Immature natural killer cell (primary cell): ENCODE measurements around the gene RALGPS2. TPM values are rescaled to one million over a fixed set of nuclear protein-coding genes. Genes with fewer than 3 reads are reported as not detected.
A peak's percentile ranks its signal among the peaks of the same experiment; 100 is the strongest.

Experiments used
- DNase-seq, 3 donors: peaks; one replicate each; pipeline ENCODE4 v3.0.0; 2022; ENCODE audit warnings: mixed read lengths in 1 of 3
- H3K27ac Mint-ChIP-seq, 6 donors: one replicate each; pipeline ENCODE4 v1.8.0; 2020; ENCODE audit warnings: mixed read lengths in 6 of 6, mild to moderate bottlenecking in 5 of 6, inconsistent platforms in 4 of 6, moderate library complexity in 3 of 6
- H3K27me3 Mint-ChIP-seq, 3 donors: one replicate each; pipeline ENCODE4 v1.8.0; 2020 to 2021; ENCODE audit warnings: low read depth in 3 of 3, mild to moderate bottlenecking in 3 of 3, mixed read lengths in 3 of 3, moderate library complexity in 3 of 3, inconsistent platforms in 1 of 3
- H3K36me3 Mint-ChIP-seq, 3 donors: one replicate each; pipeline ENCODE4 v1.8.0; 2020; ENCODE audit warnings: mixed read lengths in 3 of 3, inconsistent platforms in 2 of 3, mild to moderate bottlenecking in 2 of 3
- H3K4me1 Mint-ChIP-seq, 2 donors: one replicate each; pipeline ENCODE4 v1.8.0; 2020; ENCODE audit warnings: inconsistent platforms in 2 of 2, mild to moderate bottlenecking in 2 of 2, mixed read lengths in 2 of 2, moderate library complexity in 1 of 2
- H3K4me3 Mint-ChIP-seq, 5 donors: one replicate each; pipeline ENCODE4 v1.8.0; 2020; ENCODE audit warnings: mild to moderate bottlenecking in 5 of 5, mixed read lengths in 5 of 5, inconsistent platforms in 3 of 5, moderate library complexity in 3 of 5
- H3K9me3 Mint-ChIP-seq, 6 donors: one replicate each; pipeline ENCODE4 v1.8.0; 2020; ENCODE audit warnings: mild to moderate bottlenecking in 6 of 6, mixed read lengths in 6 of 6, inconsistent platforms in 4 of 6, moderate library complexity in 3 of 6
- polyA plus RNA-seq, 3 donors: library from polyadenylated mRNA; unstranded; fragments of 300-500 nt; fragmentation: Illumina TruSeq; gene quantifications; one replicate each; pipeline ENCODE4 v1.2.3, GENCODE V29; 2021

The RALGPS2 gene
- polyA plus RNA-seq, 3 donors from 2014 or later: 4.7 to 7.2 TPM; not detected in 1

DNA sequence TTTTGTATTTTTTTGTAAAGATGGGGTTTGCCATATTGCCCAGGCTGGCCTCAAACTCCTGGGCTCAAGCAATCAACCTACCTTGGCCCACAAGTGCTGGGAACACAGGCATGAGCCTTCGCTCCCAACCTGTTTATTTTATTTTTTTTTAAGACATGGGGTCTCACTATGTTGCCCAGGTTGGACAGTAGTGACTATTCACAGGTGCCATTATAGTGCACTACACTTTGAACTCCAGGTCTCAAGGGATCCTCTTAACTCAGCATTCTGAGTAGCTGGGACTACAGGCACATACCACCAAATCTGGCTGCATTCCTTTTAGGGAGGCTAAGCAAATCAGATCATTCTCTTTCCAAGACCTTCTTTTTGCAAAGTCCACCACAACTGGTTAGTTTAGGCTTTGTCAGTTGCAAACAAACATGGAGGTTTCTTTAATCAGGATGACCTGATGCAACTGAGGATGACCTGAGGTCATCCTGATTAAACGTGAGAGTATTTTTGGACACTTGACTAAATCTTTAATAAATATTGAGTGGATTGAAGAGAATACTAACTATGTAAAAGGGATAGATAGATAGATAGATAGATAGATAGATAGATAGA is 30.0 kb upstream of the RALGPS2 start:
- H3K4me1 Mint-ChIP-seq: no peaks in the 10 kb centered on the region

DNA sequence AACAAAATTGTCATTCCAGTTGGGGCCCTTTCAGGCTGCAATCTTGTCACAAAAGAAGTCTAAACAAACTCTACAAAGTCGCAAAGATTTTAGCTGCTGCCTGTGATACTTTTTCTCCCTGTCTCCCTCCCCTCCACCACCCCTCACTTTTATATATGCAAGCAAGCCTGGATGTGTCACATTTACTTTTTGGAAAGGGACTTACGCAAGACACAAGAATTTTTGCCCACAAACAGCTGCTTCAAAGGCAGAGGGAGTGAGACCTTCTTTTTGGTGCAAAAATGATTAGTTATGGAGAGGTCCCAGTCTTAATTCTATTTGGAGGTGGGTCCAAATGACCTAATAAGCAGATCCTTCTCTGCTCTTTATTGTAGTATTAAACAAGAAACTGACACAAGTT is 22.9 kb upstream of the RALGPS2 start:
- Mint-ChIP-seq H3K4me3 (no peak overlapping the region), H3K9me3 (no peaks in the 10 kb centered on the region), H3K4me1 (no peaks in the 10 kb centered on the region), H3K27ac (no peak overlapping the region), H3K27me3 (peaks cover 2 to 3% (median 2%) of the 10 kb centered on the region in 3 donors), H3K36me3 (no peaks in the 10 kb centered on the region)
- DNase-seq: no peak

More for the DNA sequence above, 30.0 kb upstream of the RALGPS2 start:
- Mint-ChIP-seq H3K36me3 (no peaks in the 10 kb centered on the region), H3K9me3 (no peaks in the 10 kb centered on the region), H3K4me3 (no peak overlapping the region), H3K27me3 (no peaks in the 10 kb centered on the region), H3K27ac (no peak overlapping the region)
- DNase-seq: no peak

DNA sequence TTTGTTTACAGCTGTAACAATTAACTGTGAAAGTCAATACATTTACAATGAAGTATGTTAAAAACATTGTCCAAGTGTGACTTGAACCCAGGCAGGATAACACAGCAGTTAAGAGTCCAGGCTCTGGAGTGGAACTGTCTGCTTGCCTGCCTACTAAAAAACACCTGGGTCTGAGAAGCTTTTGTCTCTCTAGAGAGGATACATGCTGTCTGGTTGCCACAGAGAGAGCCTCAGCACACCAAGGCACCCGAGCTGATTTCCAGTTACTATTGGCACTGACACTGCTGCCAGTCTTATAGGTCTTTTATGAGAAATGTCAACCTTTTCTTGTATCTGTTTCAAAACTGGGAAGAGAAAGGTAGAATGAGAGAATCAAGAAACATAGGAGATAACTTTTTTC is 20.2 kb upstream of the RALGPS2 start:
- no peaks in the 10 kb centered on the region for H3K36me3 Mint-ChIP-seq
- no peak for DNase-seq
- no peak overlapping the region for H3K27ac Mint-ChIP-seq
- no peaks in the 10 kb centered on the region for H3K9me3 Mint-ChIP-seq
- H3K27me3 Mint-ChIP-seq: peaks cover 3 to 5% (median 3%) of the 10 kb centered on the region in 3 donors
- H3K4me3 Mint-ChIP-seq: no peak overlapping the region
- no peaks in the 10 kb centered on the region for H3K4me1 Mint-ChIP-seq

DNA sequence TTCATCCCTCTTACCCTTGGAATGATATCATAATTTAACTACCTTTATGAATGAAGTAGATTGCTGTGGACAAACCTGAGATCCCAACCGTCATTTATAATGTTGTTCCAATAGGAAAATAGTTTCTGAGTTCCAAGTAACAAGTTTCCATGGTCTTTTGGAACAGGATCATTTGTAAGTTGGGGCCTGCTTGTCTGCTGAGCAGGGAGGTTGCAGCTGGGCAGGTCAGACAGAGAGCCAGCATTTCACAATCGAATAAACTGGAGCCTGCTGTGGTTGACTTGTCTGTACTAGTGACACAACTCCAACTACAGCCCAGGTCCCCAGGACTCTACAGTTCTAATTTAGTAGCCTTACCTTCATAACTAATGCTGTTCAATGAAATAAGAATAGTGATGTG is 18.6 kb upstream of the RALGPS2 start:
- H3K27me3 Mint-ChIP-seq: peaks cover 3 to 7% (median 3%) of the 10 kb centered on the region in 3 donors

DNA sequence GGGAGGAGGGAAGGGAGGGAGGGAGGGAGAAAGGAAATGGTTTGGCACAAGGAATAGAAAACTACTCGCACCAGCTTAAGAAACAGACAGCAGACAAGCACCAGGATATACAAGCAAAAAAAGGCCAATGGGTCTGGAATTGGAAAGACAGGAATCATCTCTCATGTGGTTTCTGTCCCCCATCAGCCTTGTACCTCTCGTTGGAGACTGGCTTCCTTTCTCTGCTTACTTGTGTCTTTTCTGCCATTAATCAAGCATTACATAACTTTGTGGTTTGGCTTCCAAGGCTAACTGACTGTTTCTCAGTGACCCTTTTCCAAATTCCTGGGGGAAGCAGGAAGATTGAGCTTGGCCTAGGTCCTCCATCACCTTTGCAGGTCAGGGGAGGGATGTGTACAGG is 11.8 kb upstream of the RALGPS2 start:
- no peak for DNase-seq
- no peak overlapping the region for H3K4me3 Mint-ChIP-seq
- H3K27ac Mint-ChIP-seq: no peak overlapping the region
- no peaks in the 10 kb centered on the region for H3K36me3 Mint-ChIP-seq
- no peaks in the 10 kb centered on the region for H3K4me1 Mint-ChIP-seq
- no peaks in the 10 kb centered on the region for H3K9me3 Mint-ChIP-seq
- peaks cover 1 to 12% (median 2%) of the 10 kb centered on the region in 3 donors for H3K27me3 Mint-ChIP-seq

More for the DNA sequence above, 18.6 kb upstream of the RALGPS2 start:
- Mint-ChIP-seq H3K4me1 (no peaks in the 10 kb centered on the region), H3K9me3 (no peaks in the 10 kb centered on the region), H3K27ac (no peak overlapping the region), H3K4me3 (no peak overlapping the region), H3K36me3 (no peaks in the 10 kb centered on the region)
- no peak for DNase-seq

DNA sequence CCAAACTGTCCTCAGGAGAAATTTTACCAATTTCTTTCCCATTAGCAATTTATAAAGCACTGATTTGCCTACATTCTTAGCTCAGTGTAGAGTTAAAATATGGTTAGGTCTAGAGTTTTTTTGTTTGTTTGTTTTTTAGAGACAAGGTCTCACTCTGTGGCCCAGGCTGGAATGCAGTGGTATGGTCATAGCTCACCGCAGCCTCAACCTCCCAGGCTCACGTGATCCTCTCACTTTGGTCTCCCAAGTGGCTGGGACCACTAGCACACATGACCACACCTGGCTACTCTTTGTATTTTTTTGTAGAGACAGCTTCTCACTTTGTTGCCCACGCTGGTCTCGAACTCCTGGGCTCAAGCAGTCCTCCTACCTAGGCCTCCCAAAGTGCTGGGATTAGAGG is 10.6 kb upstream of the RALGPS2 start:
- Mint-ChIP-seq H3K27me3 (peaks cover 1 to 12% (median 4%) of the 10 kb centered on the region in 3 donors), H3K4me1 (no peaks in the 10 kb centered on the region), H3K36me3 (no peaks in the 10 kb centered on the region), H3K9me3 (no peaks in the 10 kb centered on the region), H3K27ac (no peak overlapping the region), H3K4me3 (no peak overlapping the region)
- DNase-seq: no peak

DNA sequence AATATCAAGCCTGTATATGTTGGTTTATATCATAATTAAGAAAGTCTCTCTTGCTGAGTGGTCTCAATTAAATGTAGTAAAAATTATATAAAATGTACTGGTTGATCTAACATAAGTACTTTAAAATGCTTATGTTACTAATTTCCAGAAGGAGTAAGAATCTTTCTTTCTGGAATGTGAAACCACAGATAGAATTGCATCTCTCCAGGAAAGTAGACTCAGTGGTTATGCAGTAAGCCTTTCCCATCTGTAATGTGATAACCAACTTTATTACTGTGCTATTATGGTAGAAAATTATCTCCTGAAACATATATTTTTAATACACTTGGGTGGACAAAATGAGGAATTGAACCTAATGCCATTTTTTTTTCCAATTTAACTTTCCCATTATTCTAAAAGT is 8.9 kb upstream of the RALGPS2 start:
- H3K27ac Mint-ChIP-seq: no peak overlapping the region
- H3K9me3 Mint-ChIP-seq: no peaks in the 10 kb centered on the region
- no peaks in the 10 kb centered on the region for H3K4me1 Mint-ChIP-seq
- H3K4me3 Mint-ChIP-seq: no peak overlapping the region
- H3K27me3 Mint-ChIP-seq: peaks cover 4 to 7% (median 4%) of the 10 kb centered on the region in 3 donors
- DNase-seq: no peak
- H3K36me3 Mint-ChIP-seq: no peaks in the 10 kb centered on the region

DNA sequence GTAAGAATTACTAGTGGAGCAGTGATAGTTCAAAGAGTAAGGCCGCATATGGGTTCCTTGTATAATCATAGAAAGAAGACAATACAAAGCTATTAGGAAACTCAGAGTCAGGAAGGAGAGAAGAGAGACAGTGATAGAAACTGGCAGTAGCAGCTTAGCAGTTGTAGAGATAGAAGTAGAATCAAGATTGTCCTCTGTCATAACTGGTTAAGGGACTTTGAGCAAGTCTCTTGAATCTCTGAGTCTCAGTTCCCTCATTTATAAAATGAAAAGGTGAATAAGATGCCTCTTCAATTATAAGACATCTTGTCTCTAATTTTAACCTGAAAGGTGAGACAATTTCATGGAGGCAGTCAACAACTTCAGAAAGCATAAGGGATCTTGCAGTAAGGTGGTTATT is 6.5 kb upstream of the RALGPS2 start:
- H3K27me3 Mint-ChIP-seq: peaks cover 4 to 11% (median 4%) of the 10 kb centered on the region in 3 donors
- H3K27ac Mint-ChIP-seq: no peak overlapping the region
- H3K4me3 Mint-ChIP-seq: no peak overlapping the region
- H3K9me3 Mint-ChIP-seq: no peaks in the 10 kb centered on the region
- no peak for DNase-seq
- H3K4me1 Mint-ChIP-seq: no peaks in the 10 kb centered on the region
- no peaks in the 10 kb centered on the region for H3K36me3 Mint-ChIP-seq

DNA sequence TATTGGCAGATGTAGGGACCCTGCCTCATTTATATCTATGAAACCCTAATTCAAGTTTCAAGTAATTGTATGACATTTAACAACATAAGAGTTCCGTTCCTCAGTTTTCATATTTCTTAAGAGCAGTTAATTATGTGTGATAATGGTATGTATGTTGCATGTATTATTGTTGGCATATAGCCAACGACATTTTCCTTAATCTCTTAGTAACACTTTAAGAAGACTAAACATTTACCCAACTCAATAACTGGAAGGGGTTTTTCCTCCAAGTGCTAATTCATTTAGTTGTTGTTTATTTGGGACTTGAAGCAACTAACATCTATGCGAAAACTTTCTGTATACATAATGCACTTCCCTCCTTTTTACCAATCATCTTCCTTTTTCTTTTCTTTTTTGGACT is 1.5 kb upstream of the RALGPS2 start:
- no peaks in the 10 kb centered on the region for H3K36me3 Mint-ChIP-seq
- peak overlapping the region in 1 of 6 donors; percentile 65 for H3K27ac Mint-ChIP-seq
- H3K9me3 Mint-ChIP-seq: no peaks in the 10 kb centered on the region
- peaks cover 7 to 9% (median 7%) of the 10 kb centered on the region in 3 donors for H3K27me3 Mint-ChIP-seq
- DNase-seq: no peak
- H3K4me3 Mint-ChIP-seq: peak overlapping the region in 1 of 5 donors; percentile 91
- H3K4me1 Mint-ChIP-seq: peaks cover 11 to 26% of the 10 kb centered on the region in 2 donors

DNA sequence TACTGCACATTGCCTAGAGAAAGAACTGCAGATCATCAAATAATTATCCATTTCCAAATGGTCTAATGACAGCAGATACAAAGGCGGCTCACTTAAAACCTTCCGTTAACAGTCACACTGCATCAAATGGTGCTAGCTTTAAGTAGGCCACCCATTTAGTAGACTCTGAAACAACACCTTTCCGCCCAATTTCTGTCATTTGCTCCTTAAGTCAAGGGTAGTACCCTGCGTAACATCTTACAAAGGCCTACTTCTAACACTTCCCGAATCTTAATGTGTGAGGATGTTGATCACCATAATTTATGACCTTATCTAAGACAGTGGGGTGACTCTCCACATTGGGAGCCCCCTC is 692 bp upstream of the RALGPS2 start:
- Mint-ChIP-seq H3K9me3 (no peaks in the 10 kb centered on the region), H3K27ac (peak overlapping the region in 4 of 6 donors; percentile 47 to 86 (median 67)), H3K4me1 (peaks cover 11 to 26% of the 10 kb centered on the region in 2 donors), H3K36me3 (no peaks in the 10 kb centered on the region), H3K4me3 (peak overlapping the region; percentile 82 to 91 (median 87)), H3K27me3 (peaks cover 5 to 9% (median 7%) of the 10 kb centered on the region in 3 donors)
- DNase-seq: no peak

DNA sequence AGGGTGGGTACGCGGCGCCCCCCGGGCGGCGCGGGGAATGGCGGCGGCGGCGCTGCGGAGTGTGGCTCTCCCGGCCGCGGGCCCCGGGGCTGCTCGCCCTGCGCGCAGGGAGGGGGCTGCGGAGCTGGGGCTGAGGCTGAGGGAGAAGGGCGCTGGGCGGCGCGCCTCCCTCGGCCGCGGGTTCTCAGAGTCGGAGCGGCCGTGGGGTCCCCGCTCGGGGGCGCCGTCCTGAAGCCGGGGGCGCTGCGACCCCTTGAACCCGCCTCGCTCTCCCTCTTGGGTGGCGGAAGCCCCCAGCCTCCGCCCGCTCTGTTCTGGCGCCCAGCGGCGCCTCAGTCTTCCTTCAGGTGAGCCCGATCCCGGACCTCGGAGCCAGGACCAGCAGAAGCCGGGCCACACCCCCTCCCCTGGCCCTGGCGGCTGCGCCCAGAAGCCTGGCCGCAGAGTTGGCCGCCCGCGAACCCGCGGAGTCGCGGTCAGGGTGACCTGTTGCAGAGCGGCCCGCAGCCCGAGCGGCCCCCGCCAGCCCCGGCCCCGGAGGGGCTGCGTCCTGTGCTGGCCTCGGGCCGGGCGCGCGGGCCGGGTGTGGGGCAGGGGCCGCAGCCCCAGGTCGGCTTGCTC is 532 bp downstream of the RALGPS2 start:
- DNase-seq: peak; percentile 17 to 30 (median 21)
- Mint-ChIP-seq H3K4me3 (peak overlapping the region; percentile 78 to 91 (median 82)), H3K36me3 (no peaks in the 10 kb centered on the region), H3K27me3 (peaks cover 4 to 9% (median 5%) of the 10 kb centered on the region in 3 donors), H3K4me1 (peaks cover 11 to 26% of the 10 kb centered on the region in 2 donors), H3K27ac (peak overlapping the region in 1 of 6 donors; percentile 52), H3K9me3 (peaks cover 0 to 2% (median 0%) of the 10 kb centered on the region in 6 donors)

DNA sequence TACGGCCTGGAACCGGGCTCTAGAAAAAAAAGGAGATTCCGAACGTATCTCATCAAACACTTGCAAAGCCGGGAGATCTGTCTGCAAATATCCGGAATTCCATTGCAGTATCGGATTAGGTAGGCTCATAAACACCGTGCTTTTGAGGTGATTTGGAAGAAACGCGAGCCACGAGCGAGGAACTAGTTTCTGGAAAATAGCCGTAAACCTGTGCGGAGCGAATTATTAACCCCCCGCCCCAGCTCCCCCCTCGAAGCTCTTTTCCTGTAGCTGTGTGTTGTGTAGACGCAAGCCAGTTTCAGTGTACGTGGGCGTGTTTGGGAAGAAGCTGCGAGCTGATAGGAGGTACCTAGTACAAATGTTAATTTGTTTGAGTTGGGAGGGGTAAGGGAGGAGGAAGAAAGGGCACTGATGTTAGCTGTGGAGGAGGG is 1.1 kb downstream of the RALGPS2 start:
- Mint-ChIP-seq H3K27ac (peak overlapping the region in 5 of 6 donors; percentile 33 to 89 (median 52)), H3K27me3 (peaks cover 4 to 9% (median 5%) of the 10 kb centered on the region in 3 donors), H3K36me3 (no peaks in the 10 kb centered on the region), H3K9me3 (peaks cover 0 to 3% (median 0%) of the 10 kb centered on the region in 6 donors), H3K4me1 (peaks cover 11 to 26% of the 10 kb centered on the region in 2 donors), H3K4me3 (peak overlapping the region; percentile 78 to 91 (median 82))
- DNase-seq: peak; percentile 46 to 57 (median 53)

DNA sequence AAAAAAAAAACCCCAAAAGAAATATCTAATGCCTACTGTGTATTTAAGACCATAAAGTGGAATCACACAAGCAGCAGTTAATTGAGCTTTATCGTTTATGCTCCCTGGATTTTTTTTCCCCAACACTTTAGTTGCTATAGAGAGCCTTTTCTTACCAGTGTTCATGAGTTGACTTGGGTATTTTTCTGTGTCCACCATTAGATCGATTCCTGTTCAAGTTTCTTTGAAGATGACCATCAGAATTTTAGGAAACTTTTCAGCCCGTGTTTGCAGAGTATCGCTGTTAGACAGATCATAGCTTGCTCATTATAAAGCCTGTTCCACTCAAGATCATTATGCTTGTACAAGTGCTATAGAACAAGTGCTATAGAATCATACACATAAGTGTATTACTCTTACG is 1.5 kb downstream of the RALGPS2 start:
- peak overlapping the region in 4 of 6 donors; percentile 34 to 89 (median 52) for H3K27ac Mint-ChIP-seq
- H3K4me3 Mint-ChIP-seq: peak overlapping the region; percentile 78 to 91 (median 82)
- H3K36me3 Mint-ChIP-seq: peaks cover 0 to 2% (median 0%) of the 10 kb centered on the region in 3 donors
- peaks cover 0 to 3% (median 0%) of the 10 kb centered on the region in 6 donors for H3K9me3 Mint-ChIP-seq
- peaks cover 4 to 9% (median 5%) of the 10 kb centered on the region in 3 donors for H3K27me3 Mint-ChIP-seq
- peaks cover 11 to 26% of the 10 kb centered on the region in 2 donors for H3K4me1 Mint-ChIP-seq
- DNase-seq: no peak
